ENCODE results near the gene CLEC4M.
A peak's percentile ranks its signal among the peaks of the same experiment; 100 is the strongest.
"Not testable (repeated sequence)": the region's sequence is repeated elsewhere in the genome, so short reads cannot be mapped to it uniquely, and the experiment has no call there.

The CLEC4M gene

DNA sequence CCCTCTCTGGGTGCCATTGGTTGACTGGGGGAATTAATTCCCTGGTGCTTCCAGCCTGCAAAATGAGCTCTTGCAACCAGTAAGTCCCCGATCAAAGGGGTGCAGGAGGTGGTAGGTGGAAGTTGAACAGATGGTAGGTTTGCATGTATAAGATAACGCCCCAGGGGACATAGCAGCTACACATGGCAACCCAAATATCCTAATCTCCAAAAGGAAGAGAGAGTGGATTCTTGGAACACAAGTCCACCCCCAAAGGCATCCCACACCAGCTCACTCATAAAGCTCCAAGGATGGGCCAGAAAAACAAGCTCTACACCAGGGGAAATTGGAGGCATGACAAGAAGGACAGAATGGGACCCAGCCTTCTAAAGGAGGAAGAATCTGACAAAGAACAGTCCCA lies 20.5 kb upstream of the CLEC4M start:
- no peak for DNase-seq

DNA sequence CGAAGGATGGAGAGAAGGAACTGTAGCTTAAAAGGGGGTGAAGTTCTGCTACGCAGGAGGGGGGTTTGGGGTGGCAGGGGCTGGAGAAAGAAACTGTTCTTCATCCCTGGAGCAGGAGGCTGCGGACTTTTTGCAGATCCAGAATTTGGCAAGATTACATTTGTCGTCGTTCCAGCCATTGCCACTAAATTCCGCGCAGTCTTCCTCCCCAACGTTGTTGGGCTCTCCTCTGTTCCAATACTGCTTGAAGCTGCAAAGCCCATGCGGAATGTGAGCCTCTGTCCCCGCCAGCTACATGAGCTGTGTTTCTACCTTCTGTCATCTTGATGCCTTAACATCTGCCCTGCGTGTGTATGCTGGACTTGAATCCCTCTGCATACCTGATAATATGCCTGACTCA lies 20.1 kb upstream of the CLEC4M start:
- DNase-seq, result no peak

DNA sequence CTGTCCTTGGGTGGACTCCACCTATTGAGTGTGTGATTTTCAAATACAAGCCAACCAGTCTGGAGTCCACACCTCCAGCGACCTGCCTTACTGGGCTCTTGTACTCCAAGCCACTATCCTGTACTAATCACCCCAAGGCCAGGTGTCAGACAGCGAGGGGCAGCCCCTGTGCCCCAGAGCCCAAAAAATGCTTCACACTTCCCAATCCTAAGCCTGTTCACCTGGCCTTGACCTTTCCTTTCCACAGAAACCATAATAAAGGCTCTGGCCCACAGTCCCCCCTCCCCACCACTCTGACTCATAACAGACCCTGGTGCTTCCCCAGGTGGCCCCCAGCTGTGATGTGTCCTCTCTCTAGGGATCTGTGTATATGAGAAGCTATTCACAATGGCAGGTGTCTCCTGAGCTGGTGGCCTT lies 19.6 kb upstream of the CLEC4M start:
- no peak for DNase-seq

DNA sequence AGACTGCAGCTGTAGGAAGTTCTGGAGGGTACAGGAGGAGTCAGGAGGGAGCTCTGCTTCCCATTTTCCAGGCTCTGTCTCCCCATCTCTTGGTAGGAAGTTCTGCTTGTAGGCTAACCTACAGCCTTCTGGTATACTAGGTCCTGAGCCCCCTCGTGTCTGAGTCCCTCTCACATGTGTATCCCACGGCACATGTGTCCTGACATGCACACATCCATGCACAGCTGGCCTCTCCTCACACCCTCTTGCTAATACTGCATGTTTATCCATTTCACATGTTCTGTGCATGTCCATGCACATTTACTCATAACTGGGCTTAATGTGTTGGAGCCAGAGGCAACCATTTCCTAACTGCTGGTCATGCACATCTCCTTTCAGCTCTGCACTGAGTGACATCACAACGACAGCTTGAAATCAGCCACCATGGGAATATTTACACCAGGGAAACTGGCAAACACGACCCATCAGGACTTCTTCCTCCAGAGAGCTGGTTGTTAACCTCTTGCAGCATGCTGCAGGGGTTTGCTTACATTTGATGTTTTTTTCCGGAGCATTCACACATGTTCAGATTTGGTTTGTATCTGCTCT lies 18.8 kb upstream of the CLEC4M start:
- DNase-seq, result no peak

DNA sequence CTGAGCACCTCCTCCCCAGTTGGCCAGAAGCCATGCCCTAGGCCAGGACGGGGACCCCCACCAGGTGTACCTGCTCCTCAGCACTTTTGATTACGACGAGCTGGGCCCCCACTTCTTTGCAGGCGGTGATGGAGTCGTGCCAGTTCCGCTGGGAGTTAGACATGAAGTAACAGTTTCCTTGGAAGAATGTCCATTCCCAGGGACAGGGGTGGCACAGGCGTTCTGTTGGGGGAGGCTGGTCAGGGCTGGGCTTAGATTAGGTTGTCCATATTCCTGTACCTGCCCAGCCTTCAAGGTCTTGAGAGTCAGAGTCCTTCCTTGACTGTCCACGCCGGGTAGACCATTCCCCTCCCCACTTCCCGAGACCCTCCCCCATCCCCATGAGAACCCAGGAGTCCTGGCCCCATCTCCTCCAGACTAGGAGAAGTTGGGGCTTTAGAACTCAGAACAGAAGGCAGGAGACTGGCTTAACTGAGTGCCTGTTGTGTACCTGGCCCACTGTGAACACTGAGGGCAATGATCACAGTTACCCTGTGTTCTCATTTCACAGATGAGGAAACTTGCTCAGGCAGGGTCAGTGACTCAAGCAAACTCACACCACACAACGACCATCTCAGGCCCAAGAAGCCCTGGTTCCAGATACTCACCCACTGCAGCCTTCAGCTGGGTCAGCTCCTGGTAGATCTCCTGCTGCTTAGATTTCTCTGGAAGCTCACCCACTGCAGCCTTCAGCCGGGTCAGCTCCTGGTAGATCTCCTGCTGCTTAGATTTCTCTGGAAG lies 18.0 kb upstream of the CLEC4M start:
- no peak for DNase-seq

DNA sequence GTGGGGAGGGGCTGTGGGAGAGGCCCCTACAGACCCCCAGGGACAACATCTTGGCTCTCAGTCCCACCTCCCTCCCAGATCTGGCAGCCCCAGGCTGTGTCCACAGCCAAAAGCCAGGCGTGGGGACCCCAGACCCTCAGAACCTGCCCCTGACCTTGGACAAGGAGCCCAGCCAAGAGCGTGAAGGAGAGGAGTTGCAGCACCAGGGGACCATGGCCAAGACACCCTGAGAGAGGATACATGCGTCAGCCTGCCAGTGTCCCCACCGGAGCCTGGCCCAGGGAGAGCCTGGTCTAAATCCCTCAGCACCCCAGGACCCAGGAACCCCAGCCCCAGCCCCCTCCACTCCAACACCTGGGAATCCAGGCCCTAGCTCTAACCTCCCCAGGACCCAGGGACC lies 16.7 kb upstream of the CLEC4M start:
- DNase-seq, result not testable (repeated sequence)

DNA sequence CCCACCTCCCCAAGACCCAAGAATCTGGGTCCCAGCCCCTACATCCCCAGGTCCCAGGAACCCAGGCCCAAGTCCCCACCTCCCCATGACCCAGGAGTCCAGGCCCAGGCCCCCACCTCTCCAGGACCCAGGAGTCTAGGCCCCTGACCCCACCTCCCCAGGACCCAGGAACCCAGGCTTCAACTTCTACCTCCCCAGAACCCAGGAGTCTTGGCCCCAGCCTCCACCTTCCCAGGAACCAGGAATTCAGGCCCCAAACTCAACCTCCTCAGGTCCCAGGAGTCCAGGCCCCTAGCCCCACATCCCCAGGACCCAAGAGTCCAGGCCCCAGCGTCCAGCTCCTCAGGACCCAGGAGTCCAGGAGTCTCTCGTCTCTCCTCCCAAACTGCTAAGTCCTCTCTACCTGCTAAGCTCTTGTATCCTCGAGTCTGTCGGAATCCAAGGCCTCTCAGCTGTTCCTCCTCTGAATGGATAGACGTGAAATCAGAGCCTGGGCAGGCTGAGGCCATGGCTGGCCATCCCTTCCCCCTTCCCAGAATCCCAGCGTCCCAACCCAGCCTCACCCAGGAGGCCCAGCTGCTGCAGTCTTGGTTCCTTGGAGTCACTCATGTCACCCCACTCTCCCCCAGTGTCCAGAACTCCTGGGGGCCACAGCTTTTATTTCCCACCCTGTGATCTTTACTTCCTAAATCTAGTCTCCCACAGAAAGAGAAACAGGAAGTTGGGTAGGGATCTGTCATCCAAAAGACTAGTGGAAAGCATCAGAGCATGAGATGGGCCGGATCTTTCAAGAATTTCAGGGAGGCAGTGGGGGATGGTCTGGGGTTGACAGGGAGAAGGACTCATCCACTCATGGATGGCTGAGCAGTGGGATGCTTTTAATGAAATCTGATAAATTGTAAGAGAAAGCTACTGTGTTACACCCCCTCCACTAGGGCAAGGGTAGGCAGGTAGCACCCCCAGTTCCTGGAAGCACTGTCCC lies 15.8 kb upstream of the CLEC4M start, which contains the start of gene CD209:
Gene CD209, minus strand, starts transcription at position 632 of the 982 bp plus-strand sequence. Its CDS starts 23 bp downstream, at position 609.
- no peak for DNase-seq

DNA sequence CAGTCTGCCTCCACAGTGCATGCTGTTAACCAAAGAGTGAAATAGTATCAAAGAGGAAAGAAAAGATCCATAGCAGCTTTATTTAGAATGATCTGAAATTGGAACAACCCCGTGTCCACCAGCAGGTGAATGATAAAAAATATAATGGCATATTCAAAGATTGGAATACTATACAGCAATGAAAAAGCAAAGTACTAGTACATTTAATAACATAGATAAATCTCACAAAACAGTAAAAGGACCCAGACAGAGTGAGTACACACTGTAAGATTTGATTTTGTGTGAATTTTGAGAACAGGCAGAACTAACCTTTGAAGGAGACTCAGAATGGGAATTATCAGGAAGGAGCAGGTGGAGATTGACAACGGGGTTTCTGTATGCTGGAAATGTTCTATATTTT lies 14.9 kb upstream of the CLEC4M start:
- DNase-seq, result no peak

DNA sequence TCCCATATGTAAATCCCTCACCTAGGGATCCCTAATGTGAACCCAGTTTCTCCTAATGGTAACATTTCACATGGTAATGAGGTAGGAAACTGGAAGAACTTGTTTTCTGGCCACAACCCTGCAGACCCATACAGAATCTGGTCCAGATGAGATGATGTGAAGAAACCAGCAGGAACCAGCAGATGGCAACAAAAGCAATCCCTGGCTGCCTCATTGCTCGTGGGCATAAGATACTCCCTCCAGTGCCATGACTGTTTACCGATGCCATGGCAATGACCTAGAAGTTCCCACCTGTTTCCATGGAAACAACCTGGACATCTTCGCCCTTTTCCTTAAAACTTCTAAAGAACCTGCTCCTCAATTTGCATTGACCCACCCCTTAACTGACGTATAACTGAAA lies 14.3 kb upstream of the CLEC4M start:
- DNase-seq, result no peak

DNA sequence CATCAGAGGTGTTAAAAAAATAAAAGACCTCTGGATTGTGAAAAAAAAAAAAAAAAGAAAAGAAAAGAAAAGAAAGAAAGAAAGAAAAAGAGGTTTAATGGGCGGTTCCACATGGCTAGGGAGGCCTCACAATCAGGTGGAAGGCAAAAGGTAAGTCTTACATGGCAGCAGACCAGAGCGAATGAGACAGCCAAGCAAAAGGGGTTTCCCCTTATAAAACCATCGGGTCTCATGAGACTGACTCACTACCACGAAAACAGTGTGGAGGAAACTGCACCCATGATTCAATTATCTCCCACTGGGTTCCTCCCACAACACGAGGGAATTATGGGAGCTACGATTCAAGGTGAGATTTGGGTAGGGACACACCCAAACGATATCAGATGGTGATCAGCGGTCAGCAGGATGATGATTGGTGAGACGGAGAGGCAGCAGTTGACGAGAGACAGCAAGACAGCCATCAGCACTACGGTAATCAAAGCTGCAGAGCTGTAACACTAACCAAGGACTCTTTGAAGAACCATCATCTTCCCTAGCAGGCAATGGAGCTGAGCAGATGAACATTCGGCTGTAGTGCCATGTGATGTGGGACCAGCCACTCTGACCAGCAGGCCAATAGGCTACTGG lies 11.8 kb upstream of the CLEC4M start:
- DNase-seq, result no peak

DNA sequence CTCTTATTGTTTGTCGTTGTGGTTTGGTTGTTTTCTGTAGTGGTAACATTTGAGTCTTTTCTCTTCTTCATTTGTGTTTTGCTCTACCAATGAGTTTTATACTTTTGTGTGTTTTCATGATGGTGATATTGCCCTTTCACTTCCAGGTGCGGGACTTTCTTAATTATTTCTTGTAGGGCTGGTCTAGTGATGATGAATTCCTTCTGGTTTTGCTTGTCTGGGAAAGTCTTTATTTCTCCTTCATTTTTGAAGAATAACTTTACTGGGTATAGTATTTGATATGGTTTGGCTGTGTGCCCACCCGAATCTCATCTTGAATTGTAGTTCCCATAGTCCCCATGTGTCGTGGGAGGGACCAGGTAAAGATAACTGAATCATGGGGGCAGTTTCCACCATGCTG lies 6.8 kb upstream of the CLEC4M start:
- no peak for DNase-seq

DNA sequence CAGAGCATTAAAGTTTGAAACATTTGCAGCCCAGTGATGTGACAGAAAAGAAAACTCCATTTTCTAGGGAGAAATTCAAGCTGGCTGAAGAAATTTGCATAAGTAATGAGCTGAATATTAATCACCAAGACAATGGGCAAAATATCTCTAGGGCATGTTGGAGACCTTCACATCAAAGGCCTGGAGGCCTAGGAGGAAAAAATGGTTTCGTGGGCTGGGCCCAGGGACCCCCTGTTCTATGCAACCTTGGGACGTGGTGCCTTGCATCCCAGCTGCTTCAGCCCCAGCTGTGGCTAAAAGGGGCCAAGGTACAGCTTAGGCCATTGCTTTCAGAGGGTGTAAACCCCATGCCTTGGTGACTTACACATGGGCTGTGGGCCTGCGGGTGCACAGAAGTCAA lies 5.7 kb upstream of the CLEC4M start:
- no peak for DNase-seq

DNA sequence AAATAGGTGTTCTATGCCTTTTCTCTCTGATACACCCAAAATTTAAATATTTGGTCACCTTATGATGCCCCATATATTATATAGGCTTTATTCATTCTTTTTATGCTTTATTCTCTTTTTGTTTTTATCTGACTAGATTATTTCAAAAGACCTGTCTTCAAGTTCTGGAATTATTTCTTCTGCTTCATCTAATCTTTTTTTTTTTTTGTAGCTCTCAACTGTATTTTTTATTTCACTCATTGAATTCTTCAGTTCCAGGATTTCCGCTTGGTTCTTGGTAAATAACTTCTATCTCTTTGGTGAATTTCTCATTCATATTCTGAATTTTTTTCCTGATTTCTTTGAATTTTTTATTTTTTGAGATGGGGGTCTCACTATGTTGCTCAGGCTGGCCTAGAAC lies 3.9 kb upstream of the CLEC4M start:
- no peak for DNase-seq

DNA sequence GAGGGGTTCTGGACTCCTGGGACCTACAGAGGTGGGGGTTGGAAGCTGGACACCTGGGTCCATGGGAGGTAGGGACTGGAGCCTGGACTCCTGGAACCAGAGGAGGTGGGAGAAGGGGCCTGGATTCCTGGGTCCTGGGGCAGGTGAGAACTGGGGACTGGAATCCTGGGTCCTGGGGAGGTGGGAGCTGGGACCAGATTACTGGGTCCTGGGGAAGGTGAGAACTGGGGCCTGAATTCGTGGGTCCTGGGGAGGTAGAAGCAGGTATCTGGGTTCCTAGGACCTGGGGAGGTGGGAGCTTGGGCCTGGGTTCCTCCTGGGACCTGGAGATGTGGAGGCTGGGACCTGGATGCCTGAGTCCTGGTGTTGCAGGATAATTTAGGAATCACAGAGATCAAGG lies 653 bp downstream of the CLEC4M start:
- DNase-seq, result no peak

DNA sequence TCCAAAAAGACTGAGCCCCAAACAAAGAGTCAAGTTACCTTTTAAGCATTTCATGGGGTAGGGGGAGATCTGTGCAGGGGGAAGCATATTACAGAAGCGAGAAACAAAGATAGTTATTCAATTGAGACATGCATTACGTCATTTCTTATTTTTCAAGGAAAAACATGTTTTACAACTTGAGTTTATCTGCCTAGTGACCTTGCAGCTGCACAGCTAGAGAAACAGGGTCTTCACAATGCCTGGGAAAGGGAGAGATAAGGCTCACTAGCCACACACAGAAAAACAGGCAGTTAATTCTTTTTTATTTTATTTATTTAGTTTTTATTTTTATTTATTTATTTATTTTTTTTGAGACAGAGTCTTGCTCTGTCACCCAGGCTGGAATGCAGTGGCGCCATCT lies 1.1 kb downstream of the CLEC4M start:
- not testable (repeated sequence) for DNase-seq

DNA sequence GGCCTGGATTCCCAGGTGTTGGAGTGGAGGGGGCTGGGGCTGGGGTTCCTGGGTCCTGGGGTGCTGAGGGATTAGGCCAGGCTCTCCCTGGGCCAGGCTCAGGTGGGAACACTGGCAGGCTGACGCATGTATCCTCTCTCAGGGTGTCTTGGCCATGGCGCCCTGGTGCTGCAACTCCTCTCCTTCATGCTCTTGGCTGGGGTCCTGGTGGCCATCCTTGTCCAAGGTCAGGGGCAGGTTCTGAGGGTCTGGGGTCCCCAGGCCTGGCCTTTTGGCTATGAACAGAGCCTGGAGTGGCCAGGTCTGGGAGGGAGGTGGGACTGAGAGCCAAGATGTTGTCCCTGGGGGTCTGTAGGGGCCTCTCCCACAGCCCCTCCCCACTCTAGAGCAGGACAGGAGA lies 2.0 kb downstream of the CLEC4M start:
- not testable (repeated sequence) for DNase-seq

DNA sequence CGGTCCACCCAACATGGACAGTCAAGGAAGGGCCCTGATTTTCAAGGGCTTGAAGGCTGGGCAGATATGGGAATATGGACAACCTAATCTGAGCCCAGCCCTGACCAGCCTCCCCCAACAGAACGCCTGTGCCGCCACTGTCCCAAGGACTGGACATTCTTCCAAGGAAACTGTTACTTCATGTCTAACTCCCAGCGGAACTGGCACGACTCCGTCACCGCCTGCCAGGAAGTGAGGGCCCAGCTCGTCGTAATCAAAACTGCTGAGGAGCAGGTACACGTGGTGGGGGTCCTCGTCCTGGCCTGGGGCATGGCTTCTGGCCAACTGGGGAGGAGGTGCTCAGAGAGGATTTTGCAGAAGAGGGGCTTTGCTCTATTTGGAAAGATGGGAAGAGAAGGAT lies 3.5 kb downstream of the CLEC4M start:
- no peak for DNase-seq

DNA sequence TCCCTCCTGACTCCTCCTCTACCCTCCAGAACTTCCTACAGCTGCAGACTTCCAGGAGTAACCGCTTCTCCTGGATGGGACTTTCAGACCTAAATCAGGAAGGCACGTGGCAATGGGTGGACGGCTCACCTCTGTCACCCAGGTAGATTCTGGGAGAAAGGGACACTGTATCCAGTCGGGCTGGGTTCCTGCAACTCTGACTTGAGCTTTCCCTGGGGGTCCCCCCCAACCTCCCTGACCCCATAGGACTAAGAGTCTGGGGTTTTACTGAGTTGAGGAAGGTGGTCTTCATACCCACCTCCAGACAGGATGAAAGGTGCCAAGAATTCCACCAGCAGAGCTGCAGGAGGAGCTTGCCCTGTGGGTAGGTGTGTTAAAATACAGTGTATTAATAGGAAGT lies 4.4 kb downstream of the CLEC4M start:
- DNase-seq, result no peak

DNA sequence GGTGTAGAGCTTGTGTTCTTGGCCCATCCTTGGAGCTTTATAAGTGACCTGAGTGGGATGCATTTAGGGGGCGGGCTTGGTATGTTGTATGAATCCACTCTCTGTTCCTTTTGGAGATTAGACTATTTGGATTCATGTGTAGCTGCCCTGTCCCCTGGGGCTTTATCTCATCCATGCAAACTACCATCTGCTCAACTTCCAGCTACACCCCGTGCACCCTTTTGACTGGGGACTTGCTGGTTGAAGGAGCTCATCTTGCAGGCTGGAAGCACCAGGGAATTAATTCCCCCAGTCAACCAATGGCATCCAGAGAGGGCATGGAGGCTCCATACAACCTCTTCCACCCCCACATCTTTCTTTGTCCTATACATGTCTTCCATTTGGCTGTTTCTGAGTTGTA lies 6.1 kb downstream of the CLEC4M start:
- no peak for DNase-seq

DNA sequence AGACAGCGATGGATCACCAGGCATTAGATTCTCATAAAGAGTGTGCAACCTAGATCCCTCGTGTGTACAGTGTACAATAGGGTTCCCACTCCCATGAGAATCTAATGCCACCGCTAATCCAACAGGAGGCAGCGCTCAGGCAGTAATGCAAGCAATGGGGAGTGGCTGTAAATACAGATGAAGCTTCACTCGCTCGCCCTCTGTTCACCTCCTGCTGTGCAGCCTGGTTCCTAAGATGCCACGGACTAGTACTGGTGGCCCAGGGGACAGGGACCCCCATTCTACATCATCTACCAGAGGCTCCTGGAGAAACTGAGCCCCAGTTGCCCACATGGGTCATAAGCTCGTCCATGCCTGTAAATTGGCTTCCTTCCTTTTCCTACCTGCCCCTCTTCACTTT lies 8.0 kb downstream of the CLEC4M start:
- no peak for DNase-seq

DNA sequence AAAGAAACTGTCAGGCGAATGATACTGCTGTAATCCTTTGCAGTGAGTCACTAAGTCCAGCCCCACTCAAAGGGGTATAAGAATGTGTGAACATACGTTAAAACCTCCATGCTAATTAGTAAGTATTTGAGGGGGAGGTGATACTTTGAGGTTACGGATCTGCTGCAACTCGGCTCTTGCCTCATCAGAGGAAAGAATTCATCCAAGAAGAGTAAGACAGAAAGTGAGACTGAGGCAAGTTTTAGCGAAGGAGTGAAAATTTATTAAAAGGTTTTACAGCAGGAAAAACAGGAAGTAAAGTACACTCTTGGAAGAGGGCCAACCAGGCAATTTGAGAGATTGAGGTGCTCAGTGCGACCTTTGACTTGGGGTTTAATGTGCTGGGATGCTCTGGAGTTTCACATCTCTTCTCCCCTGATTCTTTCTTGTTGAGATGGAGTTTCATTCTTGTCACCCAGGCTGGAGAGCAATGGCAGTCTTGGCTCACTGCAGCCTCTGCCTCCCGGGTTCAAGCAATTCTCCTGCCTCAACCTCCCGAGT lies 9.8 kb downstream of the CLEC4M start:
- DNase-seq, result peak; percentile 1

DNA sequence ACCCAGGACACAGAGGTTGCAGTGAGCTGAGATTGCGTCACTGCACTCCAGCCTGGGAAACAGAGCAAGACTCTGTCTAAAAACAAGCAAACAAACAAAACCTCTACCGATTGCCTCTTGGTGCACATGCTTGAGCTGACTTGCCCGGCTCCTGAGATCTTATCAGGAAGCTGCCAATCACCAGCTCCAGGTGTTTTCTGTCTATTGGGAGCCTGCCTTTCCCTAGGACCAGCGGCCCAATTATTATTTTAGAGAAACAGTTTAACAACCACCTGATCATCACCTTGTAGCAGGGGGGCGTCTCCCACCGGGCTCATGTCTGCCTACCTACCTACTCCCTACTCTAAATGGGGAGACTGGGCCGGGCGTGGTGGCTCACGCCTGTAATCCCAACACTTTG lies 10.8 kb downstream of the CLEC4M start:
- no peak for DNase-seq

DNA sequence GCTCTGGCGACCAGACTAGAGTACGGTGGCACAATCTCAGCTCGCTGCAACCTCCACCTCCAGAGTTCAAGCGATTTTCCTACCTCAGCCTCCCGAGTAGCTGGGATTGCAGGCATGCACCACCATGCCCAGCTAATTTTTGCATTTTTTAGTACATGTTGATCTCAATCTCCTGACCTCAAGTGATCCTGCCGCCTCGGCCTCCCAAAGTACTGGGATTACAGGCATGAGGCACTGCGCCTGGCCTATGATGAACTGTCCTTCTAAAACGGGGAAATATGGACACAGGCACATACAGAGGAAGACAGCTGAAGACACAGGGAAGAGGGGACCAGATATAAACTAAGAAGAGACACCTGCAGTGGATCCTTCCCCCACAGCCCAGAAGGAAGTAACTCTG lies 12.7 kb downstream of the CLEC4M start:
- DNase-seq, result no peak

Data from NCI-H1436 treated with DMSO at 0.1 percent for 48 hours (cell line).